Ishikawa (cell line): ENCODE results near the gene ZNF227.

Experiments used
- CEBPB ChIP-seq: IDR thresholded peaks from 2 replicates; pipeline ENCODE4 v1.6.1; 2012
- CREB1 ChIP-seq: IDR thresholded peaks from 2 replicates; pipeline ENCODE4 v1.6.1; 2012; ENCODE audit warnings: low read depth
- EGR1 ChIP-seq: IDR thresholded peaks from 2 replicates; pipeline ENCODE4 v1.6.1; 2012
- EP300 ChIP-seq: IDR thresholded peaks from 2 replicates; pipeline ENCODE4 v1.6.1; 2012; ENCODE audit warnings: borderline replicate concordance
- FOXM1 ChIP-seq: IDR thresholded peaks from 2 replicates; pipeline ENCODE4 v1.6.1; 2012; ENCODE audit warnings: low read depth, borderline replicate concordance
- MAX ChIP-seq: IDR thresholded peaks from 2 replicates; pipeline ENCODE4 v1.6.1; 2012
- NFIC ChIP-seq: IDR thresholded peaks from 2 replicates; pipeline ENCODE4 v1.6.1; 2012
- RAD21 ChIP-seq: IDR thresholded peaks from 2 replicates; pipeline ENCODE4 v1.6.1; 2012; ENCODE audit warnings: low read depth
- TAF1 ChIP-seq: IDR thresholded peaks from 2 replicates; pipeline ENCODE4 v1.6.1; 2012; ENCODE audit warnings: low read depth, mild to moderate bottlenecking
- TCF12 ChIP-seq: IDR thresholded peaks from 2 replicates; pipeline ENCODE4 v1.6.1; 2012; ENCODE audit warnings: low read depth
- TEAD4 ChIP-seq: IDR thresholded peaks from 2 replicates; pipeline ENCODE4 v1.6.1; 2012
- USF1 ChIP-seq: IDR thresholded peaks from 2 replicates; pipeline ENCODE4 v1.6.1; 2012
- YY1 ChIP-seq: IDR thresholded peaks from 2 replicates; pipeline ENCODE4 v1.6.1; 2012; ENCODE audit warnings: low read depth
- ZBTB7A ChIP-seq: IDR thresholded peaks from 2 replicates; pipeline ENCODE4 v1.6.1; 2012; ENCODE audit warnings: low read depth
- TF ChIP-seq, protein P1 (sequence below): IDR thresholded peaks from 2 replicates; pipeline ENCODE4 v1.6.1; 2012; ENCODE audit warnings: low read depth, mild to moderate bottlenecking

The ZNF227 gene

GRCh38 chr19:44278181-44278690 lies 65.9 kb downstream of the ZNF227 start:
- TF ChIP-seq CREB1 (no peak), EGR1 (no peak), FOXM1 (no peak), NFIC (no peak), TCF12 (no peak), RAD21 (no peak), EP300 (no peak), ZBTB7A (no peak), YY1 (no peak), USF1 (no peak)

GRCh38 chr19:44280916-44281315 lies 68.6 kb downstream of the ZNF227 start:
- TF ChIP-seq EP300, result no peak
- no peak for TF ChIP-seq NFIC
- TF ChIP-seq FOXM1, result no peak
- no peak for TF ChIP-seq CEBPB
- no peak for TF ChIP-seq MAX
- no peak for TF ChIP-seq RAD21
- no peak for TF ChIP-seq TCF12
- TF ChIP-seq CREB1, result no peak
- no peak for TF ChIP-seq ZBTB7A
- no peak for TF ChIP-seq TAF1
- TF ChIP-seq, protein P1, sequence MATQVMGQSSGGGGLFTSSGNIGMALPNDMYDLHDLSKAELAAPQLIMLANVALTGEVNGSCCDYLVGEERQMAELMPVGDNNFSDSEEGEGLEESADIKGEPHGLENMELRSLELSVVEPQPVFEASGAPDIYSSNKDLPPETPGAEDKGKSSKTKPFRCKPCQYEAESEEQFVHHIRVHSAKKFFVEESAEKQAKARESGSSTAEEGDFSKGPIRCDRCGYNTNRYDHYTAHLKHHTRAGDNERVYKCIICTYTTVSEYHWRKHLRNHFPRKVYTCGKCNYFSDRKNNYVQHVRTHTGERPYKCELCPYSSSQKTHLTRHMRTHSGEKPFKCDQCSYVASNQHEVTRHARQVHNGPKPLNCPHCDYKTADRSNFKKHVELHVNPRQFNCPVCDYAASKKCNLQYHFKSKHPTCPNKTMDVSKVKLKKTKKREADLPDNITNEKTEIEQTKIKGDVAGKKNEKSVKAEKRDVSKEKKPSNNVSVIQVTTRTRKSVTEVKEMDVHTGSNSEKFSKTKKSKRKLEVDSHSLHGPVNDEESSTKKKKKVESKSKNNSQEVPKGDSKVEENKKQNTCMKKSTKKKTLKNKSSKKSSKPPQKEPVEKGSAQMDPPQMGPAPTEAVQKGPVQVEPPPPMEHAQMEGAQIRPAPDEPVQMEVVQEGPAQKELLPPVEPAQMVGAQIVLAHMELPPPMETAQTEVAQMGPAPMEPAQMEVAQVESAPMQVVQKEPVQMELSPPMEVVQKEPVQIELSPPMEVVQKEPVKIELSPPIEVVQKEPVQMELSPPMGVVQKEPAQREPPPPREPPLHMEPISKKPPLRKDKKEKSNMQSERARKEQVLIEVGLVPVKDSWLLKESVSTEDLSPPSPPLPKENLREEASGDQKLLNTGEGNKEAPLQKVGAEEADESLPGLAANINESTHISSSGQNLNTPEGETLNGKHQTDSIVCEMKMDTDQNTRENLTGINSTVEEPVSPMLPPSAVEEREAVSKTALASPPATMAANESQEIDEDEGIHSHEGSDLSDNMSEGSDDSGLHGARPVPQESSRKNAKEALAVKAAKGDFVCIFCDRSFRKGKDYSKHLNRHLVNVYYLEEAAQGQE, result no peak
- no peak for TF ChIP-seq EGR1
- TF ChIP-seq USF1, result no peak
- TF ChIP-seq TEAD4, result no peak
- TF ChIP-seq YY1, result no peak

GRCh38 chr19:44282846-44283245 lies 70.5 kb downstream of the ZNF227 start:
- no peak for TF ChIP-seq CREB1
- no peak for TF ChIP-seq RAD21
- TF ChIP-seq FOXM1, result no peak
- TF ChIP-seq TCF12, result no peak
- TF ChIP-seq, protein P1, result no peak
- TF ChIP-seq MAX, result no peak
- no peak for TF ChIP-seq TEAD4
- no peak for TF ChIP-seq EP300
- TF ChIP-seq TAF1, result no peak
- no peak for TF ChIP-seq ZBTB7A
- TF ChIP-seq USF1, result no peak
- TF ChIP-seq CEBPB, result no peak
- no peak for TF ChIP-seq NFIC

- TF ChIP-seq TCF12 (no peak), MAX (no peak)
These were observed 72.6 kb downstream of the ZNF227 start for GRCh38 chr19:44284968-44285367.
